ENCODE measurements around the gene ADGRG6.
A peak's percentile ranks its signal among the peaks of the same experiment; 100 is the strongest.
"Not testable (repeated sequence)": the region's sequence is repeated elsewhere in the genome, so short reads cannot be mapped to it uniquely, and the experiment has no call there.

ADGRG6 gene

DNA sequence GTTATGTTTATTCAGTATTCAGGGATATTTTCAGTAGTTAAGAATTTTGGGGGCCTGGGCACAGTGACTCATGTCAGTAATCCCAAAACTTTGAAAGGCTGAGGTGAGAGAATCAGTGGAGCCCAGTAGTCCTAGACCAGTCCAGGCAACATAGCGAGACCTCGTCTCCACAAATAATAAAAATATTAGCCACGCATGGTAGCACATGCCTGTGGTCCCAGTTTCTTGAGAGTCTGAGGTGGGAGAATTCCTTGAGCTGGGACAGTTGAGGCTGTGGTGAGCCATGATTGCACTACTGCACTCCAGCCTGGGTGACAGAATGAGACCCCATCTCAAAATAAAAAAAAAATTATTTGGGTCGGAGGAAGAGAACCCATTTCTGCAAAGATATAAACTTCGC, 20.3 kb downstream of the ADGRG6 start:
- DNase-seq (ENCODE audit: low spot score): no peak

DNA sequence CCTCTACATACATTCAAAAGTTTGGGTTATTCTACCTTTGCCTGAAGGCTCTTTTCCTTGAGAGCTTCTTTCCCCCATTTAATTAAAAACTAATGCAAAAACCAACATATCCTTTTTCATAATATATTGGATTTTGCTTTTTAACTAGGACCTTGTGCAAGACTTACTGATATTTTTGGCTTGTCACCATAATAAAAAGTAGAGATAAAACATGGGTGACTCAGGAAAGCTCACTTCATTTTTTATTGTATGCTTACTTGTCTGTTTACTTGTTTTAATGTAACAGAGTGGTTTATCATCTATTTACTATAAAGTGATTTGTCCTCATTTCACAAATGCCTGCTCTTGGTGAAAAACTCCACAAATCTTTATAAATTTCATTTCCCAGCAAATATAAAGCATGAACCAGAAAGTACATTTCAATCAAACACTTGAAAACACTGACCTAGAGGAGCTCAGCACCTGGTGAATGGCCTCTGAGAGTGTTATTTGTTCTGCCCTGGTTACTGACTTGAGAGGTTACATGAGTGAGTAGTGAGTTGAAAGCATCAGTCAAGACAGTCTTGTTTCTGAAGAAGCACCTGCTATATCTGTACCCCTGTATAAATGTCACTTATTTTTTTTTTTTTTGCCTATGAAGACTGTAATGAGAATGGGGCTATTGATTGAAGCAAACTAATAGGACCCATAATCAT, 20.8 kb downstream of the ADGRG6 start:
- DNase-seq (ENCODE audit: low spot score): no peak

DNA sequence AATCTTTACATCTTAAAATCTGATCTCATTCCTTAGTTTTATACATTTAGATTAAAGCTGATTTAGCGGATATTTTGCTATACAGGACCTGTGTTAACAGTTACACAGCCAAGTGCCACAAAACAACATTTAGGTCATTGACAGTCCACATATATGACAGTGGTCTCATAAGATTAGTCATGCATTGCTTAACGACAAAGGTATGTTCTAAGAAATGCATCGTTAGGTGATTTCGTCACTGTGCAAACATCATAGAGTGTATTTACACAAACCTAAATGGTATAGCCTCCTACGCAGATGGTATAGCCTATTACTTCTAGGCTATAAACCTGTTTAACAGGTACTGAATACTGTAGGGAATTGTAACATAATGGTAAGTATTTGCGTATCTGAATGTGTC, 21.6 kb downstream of the ADGRG6 start:
- DNase-seq (ENCODE audit: low spot score): no peak

DNA sequence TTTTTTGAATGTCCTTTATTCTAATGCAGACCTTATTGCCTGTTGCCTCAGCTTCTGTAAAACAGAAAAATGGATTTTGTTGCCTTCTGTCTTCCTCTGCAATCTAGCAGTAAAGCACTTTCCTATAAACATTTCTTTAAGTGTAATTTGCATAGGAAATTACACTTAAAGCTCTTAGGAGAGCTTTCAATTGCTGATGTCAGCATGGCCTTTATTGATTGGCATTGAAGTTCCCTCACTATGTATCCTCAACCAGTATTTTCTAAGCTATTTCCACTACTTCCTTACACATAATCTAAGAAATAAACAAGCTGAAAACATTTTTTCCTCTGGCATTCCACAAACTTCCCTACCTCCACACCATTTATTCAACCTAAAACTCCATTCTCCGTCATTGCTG, 22.3 kb downstream of the ADGRG6 start:
- DNase-seq (ENCODE audit: low spot score): no peak

DNA sequence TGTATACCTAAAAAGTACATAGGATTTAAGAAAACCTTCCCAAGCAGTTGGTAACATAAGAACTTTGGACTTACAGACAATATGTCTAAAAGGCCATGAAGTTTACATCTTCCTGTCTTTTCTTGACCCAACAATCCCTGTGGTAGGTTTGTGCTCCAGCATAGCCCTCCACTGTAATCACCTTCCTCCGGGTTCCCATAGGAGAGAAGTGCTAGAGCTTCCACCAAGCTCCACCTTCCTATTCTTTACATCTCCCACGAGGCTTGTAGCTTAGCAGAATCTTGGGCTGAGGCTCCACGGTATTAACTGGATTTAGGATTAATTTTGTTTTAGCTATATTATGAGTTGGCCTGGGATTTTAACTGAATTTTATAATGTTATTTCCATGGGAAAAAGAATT, 23.3 kb downstream of the ADGRG6 start:
- no peak for DNase-seq (ENCODE audit: low spot score)

DNA sequence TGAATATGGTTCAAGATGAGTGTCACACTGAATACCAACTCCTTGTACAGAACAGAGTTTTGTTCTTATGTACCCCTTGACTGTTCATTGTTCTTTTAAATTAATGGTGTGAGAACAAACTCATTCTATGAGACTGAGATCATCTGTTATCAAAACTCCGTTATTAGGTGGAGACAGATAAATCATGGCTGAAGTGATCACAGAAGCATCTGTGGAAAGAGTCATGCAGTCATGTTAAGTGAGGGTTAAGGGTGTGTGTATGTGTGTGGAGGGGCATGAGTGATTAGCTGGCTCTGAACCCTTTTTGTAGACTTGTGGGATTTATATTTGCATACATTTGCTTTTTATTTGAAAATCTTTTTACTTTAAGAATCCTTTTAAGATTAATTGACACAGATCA, 24.7 kb downstream of the ADGRG6 start:
- DNase-seq (ENCODE audit: low spot score): no peak

DNA sequence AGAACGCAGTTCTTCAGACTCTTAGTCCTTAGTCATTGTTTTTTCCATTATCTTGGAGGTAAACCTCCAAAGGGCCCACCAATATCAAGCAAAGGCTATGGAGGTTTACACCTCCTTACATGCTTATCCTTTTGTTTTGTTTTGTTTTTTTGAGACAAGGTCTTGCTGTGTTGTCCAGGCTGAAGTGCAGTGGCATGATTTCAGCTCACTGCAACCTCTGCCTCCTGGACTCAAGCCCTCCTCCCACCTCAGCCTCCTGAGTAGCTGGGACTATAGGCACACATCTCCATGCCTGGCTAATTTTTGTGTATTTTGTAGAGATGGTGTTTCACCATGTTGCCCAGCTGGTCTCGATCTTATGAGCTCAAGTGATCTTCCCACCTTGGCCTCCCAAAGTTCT, 26.3 kb downstream of the ADGRG6 start:
- no peak for DNase-seq (ENCODE audit: low spot score)

DNA sequence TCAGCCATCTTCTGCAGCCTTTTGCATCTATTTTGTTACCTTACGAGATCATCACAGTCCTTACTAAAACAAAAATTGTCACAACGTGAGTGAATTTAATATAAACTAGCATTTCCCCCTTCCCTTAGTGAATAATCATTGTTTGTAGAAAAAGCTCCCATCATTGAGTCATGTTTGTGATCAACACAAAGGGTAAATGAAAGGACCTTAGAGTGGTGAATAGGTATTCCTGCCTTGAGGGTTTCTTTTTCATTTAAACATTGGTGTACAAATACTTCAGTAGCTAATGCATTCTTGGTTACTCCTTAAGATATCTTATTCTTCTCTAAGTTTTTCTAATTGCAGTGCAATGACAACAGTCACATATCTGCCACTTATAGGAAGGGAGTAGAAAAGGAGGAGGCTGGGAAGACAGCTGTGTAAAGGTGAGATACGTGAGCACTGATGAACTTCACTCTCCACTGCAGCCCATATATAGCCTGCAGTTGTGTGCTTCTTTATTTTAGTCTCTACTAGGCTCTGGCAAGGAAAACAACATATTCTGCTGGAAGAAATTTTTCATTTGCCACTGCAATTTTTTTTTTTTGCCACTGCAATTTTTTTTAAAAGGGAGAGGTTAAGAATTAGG, 27.8 kb downstream of the ADGRG6 start:
- DNase-seq (ENCODE audit: low spot score): no peak

DNA sequence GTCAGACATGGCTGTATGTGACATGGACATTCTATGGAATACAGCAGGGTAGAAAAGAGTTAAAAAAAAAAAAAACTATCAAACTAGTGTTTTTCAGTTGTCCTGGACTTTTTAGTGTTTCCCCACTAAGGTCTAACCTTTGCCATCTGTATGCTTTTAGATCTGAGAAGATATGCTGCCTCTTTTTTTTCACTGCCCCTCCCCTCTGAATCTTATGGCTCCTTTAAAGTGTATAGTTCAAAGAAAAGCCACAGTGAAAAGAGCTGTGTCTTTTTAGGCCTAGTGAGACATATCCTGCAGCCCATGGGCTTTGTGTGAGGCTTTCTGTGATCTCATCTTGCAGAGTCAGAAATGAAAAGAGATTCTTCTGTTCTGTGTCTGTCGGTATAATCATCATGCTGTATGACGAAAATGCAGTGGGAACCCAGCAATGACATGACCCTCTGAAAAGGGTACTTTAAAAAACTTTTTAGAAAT, 29.3 kb downstream of the ADGRG6 start:
- DNase-seq (ENCODE audit: low spot score): peak; percentile 64

DNA sequence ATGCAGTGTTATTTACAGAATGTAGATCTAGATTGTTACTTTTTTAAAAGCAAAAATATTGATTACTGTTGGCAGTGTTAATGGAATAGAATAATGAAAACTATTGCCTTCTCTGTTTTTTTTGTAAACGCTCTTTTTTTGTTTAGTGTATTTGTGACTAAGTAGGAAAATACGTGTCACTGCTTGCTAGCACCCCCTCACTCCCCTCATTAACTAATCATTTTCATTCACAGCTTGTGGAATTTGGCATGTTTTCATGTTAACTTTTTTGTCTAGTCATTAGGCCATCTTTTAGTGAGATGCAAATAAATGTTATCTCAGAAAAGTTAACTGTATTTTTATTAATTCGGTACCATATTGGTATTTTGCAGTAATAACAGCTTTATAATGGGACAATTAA, 29.8 kb downstream of the ADGRG6 start:
- no peak for DNase-seq (ENCODE audit: low spot score)

DNA sequence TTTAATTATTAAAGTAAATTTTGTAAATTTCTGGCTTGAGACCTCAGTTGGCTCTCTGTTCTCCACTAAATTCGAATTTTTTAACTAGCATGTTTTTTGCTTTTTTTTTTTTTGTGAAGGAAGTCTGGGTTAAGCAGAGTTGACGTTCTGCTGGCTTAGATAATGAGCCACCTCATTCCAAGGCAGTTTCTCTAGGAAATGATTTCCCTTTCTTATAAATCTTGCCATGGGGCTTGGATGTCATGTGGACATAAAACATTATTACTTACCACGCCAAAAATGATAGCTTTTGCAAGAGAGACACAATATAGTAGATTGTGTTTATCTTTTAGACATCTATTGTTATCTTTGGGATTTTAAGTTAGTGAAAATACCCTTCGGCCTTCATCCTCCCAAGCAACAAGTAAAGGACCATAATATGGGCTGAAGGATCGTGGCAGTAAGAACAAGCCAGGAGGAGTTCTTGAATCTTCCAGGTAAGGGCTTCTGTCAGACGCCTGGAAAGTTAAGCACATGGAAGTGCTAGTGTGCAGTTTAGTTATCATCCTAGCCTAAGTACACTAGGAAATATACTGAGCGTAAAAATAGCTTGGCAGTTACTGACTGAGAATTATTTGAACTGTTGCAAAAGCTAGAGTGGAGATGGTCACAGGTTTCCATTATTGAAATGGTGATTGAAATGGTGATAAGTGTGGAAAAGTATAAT, 30.7 kb downstream of the ADGRG6 start:
- no peak for DNase-seq (ENCODE audit: low spot score)

DNA sequence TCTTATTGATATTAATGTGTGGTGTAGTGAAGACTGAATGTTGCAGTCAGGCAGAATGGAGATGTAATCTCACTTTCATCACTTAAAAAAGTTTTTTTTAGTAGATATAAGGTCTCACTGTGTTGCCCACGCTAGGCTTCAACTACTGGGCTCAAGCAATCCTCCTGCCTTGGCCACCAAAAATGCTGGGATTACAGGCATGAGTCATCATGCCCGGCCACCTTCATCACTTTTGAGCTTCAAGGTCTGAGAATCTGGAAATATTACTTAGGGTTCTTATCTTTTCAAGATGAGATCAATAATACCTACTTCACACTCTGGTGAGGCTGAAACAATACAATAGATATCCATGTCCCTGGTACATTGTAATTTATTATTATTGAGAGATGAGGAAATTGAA, 31.6 kb downstream of the ADGRG6 start:
- DNase-seq (ENCODE audit: low spot score): no peak

DNA sequence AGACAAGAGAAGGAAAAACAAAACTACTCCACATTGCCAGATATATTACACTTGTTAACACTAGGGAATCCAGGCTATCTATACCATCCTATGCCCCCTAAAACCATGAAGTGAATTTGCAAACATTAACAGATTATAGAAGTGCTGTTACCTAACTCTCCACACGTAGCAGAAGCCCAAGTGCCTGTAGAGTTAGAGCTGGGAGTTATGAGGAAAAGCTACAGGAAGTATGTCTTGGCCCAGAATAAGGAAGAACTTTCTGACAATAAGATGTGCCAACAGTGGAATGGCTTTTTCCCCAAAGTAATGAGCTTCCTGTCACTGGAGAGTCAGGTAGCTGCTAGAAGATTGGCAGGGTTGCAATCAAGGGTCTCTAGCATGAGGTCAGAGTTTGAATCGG, 32.5 kb downstream of the ADGRG6 start:
- DNase-seq (ENCODE audit: low spot score): no peak

DNA sequence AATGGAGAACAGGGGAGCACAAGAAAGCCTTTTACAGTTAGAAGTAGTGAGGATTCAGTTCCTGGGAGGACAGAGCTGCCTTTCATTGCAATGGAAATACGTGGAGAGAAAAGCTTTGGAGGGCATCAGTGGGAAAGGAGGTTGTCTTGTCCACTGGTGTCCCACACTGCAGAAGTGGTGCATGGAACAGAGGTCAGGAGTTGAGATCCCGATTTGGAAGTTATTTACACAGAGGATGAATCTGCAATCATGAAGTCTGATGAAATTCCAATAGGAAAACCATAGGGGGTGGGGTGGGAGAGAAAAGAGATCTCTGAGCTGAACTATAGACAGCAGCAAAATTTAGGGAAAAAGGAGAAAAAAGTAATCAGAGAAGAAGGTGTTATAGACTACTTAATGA, 33.6 kb downstream of the ADGRG6 start:
- DNase-seq (ENCODE audit: low spot score): no peak

DNA sequence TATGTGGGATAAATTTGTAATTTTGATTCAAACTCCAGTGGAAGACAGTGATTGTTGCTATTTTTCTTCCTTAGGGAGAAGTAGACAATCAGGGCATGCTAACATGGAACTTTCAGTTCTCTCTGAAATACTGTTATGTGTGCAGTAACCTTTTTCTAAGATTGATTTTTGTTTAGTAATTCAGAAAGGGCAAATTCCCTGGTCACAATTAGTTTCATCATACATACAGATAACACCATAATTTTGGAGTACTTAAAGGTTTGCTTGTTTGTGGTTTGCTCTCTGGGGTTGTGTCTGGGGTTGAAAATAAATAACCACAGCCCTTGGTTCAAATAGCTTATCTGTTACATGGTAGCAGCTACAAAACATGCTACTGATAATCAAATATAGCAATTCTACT, 34.4 kb downstream of the ADGRG6 start:
- no peak for DNase-seq (ENCODE audit: low spot score)

DNA sequence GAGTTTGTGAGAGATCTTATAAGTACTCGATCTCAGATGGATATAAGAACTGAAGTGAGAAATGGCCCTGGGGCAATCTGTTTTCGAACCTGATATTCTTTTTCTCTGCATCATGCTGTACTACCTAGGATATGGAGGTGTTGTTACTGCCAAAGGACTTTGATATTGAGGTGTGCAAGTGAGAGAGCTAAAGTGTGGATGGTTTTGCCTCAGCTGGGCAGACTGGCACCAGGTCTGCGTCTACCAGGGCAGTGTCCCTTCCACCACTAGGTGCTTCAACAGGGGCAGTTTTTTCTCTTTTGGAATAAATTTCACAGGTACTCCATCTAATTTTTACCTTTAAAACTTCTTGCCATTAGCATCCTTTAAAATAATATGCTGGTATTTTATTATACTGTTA, 35.0 kb downstream of the ADGRG6 start:
- DNase-seq (ENCODE audit: low spot score): no peak

DNA sequence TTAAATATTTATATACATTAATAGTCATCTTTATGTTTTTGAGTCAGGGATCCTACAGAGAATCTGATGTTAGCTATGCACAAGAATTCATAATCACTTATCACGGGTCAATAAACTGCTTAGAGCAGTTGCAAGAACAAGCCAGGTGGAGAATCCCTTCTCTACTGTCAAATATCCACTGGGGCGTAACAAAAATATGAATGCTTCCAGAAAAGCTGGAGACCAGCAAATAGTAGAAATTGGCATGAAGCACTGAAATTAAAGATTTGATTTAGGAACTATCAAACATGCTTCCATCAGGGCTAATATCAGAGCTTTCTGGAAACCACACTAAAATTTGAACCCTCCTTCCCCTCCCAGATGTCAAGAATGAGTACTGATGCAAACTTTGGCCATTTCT, 37.3 kb downstream of the ADGRG6 start:
- no peak for DNase-seq (ENCODE audit: low spot score)

DNA sequence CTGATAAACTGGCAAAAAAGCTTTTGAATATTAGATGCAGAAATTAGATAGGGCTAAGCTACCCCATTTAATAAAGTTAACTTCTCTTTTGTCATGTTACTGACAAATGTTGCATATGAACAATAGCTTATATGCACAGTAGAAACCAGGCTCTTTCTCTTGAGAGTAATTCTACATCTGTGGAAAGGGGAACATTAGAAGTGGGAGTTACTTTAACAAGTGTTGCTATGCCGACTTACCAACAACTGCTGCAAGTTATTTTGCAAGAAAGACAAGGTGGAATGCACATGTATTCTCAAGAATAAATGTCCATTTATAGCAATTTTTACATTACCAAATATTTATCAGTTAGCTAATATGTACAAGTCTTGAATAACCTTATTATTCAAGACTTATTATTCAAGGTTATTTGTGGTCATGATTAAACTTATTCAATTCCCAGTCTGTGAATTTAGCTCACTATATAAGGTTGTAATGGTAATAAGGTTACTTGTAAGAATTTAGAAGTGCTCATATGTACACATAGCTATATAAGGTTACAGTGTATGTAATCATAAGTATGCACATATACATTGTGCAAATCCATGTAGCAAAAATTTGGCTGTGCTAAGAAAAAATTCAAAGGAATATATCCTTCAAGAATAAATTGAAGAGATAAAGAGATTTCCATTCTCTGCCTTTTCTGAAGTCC, 38.3 kb downstream of the ADGRG6 start:
- DNase-seq (ENCODE audit: low spot score): no peak

DNA sequence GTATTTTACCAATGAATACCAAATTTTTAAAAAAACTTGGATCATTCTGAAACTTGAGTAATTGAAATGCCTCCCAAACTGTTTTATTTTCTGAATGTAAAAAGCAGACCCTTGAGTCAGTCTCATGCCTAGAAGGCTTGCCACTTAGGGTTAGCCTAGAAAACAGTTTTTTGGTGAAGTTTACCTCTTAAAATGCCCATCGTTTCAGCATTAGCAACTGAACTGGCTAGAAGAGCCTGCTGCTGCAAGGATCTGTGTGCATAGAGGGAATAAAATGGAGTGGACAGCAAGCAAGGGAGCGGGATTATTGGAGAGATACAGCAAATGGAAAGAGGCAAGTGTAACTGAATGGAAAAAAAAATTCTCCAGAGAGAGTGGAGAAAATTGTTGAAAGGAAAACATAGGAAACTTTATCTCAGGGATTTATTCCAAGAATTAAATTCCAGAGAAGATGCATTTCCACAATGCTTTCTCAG, 40.1 kb downstream of the ADGRG6 start:
- no peak for DNase-seq (ENCODE audit: low spot score)

DNA sequence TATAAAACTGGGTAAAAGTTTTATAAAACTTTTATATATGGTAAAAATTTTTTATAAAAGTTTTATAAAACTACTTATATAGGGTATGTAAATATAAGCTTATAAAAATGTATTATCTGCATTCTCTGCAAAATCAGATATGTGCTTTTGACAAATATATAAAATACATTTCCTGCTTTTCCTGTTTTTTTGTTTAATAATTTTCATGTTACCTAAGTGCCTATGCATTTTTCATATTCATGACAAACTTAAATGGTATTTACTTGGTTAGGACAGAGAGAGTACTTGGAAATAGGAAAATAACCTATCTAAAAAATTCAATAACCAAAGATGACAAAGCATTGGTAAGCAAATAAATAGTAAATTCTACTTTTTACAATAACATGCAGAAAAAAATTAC, 41.2 kb downstream of the ADGRG6 start:
- no peak for DNase-seq (ENCODE audit: low spot score)

DNA sequence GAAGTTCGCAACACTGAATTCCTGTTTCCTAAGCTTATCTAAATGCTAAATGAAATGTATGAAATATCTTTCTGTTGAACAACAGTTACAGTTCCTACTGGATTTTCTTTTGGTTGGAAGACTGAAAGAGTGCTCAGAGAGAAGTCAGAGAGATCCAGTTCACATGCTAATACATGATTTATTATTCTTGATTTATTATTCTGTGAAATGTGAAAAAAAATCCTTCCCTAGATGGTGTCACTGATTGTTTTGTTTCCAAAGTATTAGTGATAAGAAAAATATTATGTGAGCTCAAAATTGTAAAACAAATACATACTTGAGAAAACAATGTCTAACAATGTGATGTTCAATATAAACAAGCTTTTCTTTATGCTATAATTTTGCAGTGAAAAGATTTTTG, 42.1 kb downstream of the ADGRG6 start:
- DNase-seq (ENCODE audit: low spot score): no peak

DNA sequence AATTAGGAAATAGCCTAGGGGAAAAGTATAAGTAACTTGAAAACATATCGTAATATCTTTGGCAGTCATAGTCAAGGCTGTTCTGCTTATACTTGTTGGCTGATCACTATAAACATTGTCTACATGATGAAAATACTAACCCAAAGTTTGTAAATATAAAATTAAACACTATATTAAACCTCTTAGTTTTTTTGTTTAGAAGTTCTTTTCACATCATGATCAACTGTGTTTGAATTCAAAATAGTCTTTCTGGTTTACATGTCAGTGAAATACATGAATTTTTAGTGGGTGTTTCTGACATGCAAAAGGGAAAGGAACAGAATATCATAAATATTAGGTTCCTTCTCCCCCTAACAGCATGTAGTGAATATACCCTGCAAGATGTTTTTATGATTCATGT, 43.5 kb downstream of the ADGRG6 start:
- no peak for DNase-seq (ENCODE audit: low spot score)

DNA sequence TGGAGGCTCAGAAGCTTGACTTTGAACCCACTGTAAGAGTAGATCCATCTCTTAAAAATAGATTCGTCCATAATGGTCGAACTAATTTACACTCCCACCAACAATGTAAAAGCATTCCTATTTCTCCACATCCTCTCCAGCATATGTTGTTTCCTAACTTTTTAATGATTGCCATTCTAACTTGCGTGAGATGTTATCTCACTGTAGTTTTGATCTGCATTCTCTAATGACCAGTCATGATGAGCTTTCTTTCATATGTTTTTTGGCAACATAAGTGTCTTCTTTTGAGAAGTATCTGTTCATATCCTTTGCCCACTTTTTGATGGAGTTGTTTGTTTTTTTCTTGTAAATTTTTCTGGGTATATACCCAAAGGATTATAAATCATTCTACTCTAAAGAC, 44.4 kb downstream of the ADGRG6 start:
- DNase-seq (ENCODE audit: low spot score): not testable (repeated sequence)
